NT2/D1 (cell line): ENCODE measurements around the gene AJM1.
"Not testable (repeated sequence)": the region's sequence is repeated elsewhere in the genome, so short reads cannot be mapped to it uniquely, and the experiment has no call there.

Experiments
- DNase-seq: peaks from one replicate; pipeline ENCODE4 v3.0.0-alpha.2; 2011; ENCODE audit warnings: low read depth, low spot score
- H3K27me3 ChIP-seq: 2 replicates; pipeline ENCODE4 v1.6.0; 2011; ENCODE audit warnings: mild to moderate bottlenecking; ENCODE audit not compliant: insufficient read length, insufficient read depth
- H3K36me3 ChIP-seq: 2 replicates; pipeline ENCODE4 v1.6.1; 2011; ENCODE audit warnings: mild to moderate bottlenecking, low read length, mixed read lengths; ENCODE audit not compliant: insufficient read depth, insufficient read length
- H3K4me1 ChIP-seq: 2 replicates; pipeline ENCODE4 v1.5.1; 2011; ENCODE audit not compliant: insufficient read depth, insufficient read length
- H3K4me3 ChIP-seq: 2 replicates; pipeline ENCODE4 v1.5.1; 2011; ENCODE audit warnings: low read depth; ENCODE audit not compliant: insufficient read length
- H3K9ac ChIP-seq: 2 replicates; pipeline ENCODE4 v1.6.0; 2011; ENCODE audit warnings: low read depth; ENCODE audit not compliant: insufficient read length
- H3K9me3 ChIP-seq: 2 replicates; pipeline ENCODE4 v1.5.1; 2011; ENCODE audit warnings: mild to moderate bottlenecking, low read length; ENCODE audit not compliant: insufficient read depth
- SUZ12 ChIP-seq: IDR thresholded peaks from 2 replicates; pipeline ENCODE4 v1.6.1; 2011; ENCODE audit not compliant: insufficient read length, insufficient read depth; ENCODE audit errors: extremely low read depth
- YY1 ChIP-seq: IDR thresholded peaks from 2 replicates; pipeline ENCODE4 v1.6.1; 2011; ENCODE audit not compliant: insufficient read length, insufficient read depth
- ZNF274 ChIP-seq: IDR thresholded peaks from 2 replicates; pipeline ENCODE4 v1.6.1; 2011; ENCODE audit warnings: mild to moderate bottlenecking, low read depth, low read length

AJM1 gene

DNA sequence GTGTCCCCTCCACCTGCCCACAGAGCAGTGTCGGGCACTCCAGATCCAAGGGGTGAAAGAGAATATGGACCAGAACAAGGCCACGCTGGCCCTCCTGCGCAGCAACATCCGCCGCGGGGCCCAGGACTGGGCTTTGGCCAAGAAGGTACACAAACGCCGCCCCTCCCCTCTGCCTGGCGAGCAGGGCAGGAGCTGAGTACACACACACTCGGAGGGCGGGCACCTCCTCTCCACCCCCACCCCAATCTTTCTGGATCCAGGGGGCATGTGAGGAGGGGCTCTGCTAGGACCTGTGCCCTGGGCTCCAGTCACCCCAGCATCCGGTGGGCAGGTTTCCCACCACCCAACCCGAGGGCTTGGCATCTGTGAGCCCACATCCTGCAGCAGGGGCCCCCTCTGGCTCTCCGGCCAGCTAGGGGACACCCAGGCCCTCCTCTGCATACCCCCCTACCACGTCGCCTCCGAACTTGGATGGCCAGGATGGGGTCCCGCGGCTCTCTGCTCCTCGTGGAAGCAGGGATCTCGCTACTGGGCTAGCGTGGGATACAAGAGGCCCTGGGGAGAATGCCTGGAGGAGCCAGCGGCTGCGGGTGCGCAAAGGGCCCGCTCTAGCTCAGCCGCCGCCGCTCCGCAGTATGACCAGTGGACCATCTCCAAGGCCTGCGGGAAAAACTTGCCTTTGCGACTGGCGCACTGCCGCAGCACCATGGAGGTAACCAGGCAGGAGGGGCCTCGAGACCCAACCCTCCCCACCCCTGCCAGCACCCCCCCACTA, 43.0 kb upstream of the AJM1 start:
- Histone ChIP-seq H3K9me3 (no peaks in the 10 kb centered on the region), H3K4me3 (peak overlapping the region; percentile 32), H3K9ac (peak overlapping the region; percentile 68), H3K27me3 (peaks cover 21% of the 10 kb centered on the region), H3K4me1 (peaks cover 20% of the 10 kb centered on the region), H3K36me3 (peaks cover 15% of the 10 kb centered on the region)
- TF ChIP-seq YY1 = no peak
- no peak for DNase-seq

DNA sequence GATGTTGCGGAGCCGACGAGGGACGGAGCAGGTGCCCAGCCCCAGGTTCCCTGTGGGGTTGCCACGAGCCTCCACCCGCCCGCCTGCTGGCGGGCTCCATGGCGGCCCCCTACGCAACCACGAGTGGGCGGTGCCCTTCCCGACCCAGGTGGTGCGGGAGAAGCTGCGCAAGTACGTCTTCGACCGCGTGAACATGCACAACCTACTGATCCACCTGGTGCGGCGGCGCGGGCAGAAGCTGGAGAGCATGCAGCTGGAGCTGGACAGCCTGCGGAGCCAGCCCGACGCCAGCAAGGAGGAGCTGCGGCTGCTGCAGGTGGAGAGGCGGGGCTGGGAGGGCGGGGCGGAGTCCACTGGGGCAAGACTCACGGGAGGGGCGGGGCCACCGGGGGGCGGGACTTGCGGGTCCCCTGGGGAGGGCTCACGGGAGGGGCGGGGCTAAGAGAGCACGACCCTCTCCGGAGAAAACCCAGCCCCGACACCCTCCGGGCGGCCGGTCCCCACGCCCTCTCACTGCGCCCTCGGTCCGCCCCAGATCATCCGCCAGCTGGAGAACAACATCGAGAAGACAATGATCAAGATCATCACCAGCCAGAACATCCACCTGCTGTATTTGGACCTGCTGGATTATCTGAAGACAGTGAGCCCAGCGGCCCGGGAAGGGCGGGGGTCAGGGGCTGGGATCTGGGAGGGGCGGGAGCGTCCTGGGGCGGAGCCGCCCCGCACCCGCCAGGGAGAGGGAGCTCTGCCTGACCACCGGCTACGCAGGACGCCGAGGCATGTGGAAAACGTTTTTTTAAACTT, 42.2 kb upstream of the AJM1 start:
- no peak for TF ChIP-seq YY1
- no peak for TF ChIP-seq ZNF274
- no peak for TF ChIP-seq SUZ12
- peak overlapping the region; percentile 48 for H3K4me3 ChIP-seq
- H3K9me3 ChIP-seq = no peaks in the 10 kb centered on the region
- DNase-seq = peak; percentile 88
- H3K27me3 ChIP-seq = peaks cover 21% of the 10 kb centered on the region
- H3K36me3 ChIP-seq = peaks cover 17% of the 10 kb centered on the region
- peak overlapping the region; percentile 76 for H3K9ac ChIP-seq
- peaks cover 20% of the 10 kb centered on the region for H3K4me1 ChIP-seq

DNA sequence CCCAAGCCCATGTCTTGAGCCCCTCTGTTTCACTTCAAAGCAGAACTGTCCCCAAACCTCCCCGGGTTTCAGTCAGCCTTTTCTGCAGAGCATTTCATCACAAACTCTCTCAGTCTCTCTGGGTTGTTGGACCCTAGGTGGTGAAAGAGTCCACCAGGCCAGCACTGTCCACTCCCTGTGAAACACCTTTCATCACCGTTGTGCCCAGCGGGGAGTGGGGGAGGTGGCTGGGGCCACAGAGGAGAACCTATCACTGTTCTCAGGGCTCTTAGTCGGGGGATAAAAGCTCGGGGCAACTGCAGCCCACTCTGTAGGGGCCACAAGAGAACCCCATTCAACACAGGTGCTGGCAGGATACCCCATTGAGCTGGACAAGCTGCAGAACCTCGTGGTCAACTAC, 40.0 kb upstream of the AJM1 start:
- Histone ChIP-seq H3K27me3 (peaks cover 21% of the 10 kb centered on the region), H3K36me3 (peaks cover 35% of the 10 kb centered on the region), H3K9ac (no peak overlapping the region), H3K4me1 (peaks cover 18% of the 10 kb centered on the region), H3K4me3 (no peak overlapping the region), H3K9me3 (no peaks in the 10 kb centered on the region)
- TF ChIP-seq YY1 = no peak
- TF ChIP-seq ZNF274 = no peak
- no peak for TF ChIP-seq SUZ12
- no peak for DNase-seq

DNA sequence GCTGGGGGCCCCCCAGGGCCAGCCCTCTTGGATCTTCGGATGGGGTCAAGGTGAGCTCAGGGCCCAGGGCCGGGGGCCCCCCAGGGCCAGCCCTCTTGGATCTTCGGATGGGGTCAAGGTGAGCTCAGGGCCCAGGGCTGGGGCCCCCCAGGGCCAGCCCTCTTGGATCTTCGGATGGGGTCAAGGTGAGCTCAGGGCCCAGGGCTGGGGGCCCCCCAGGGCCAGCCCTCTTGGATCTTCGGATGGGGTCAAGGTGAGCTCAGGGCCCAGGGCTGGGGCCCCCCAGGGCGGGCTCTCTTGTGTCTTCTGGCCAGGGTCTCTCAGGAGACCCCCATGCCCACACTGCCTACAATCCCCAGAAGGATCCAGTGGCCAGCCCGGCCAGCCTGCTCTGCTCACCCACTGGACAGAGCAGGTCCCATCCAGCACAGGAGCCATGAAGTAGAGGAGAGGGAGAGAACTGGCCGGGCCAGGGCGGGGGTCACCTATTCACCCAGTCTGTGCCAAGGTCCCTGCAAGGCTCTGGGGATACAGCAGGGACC, 39.2 kb upstream of the AJM1 start:
- DNase-seq = not testable (repeated sequence)
- Histone ChIP-seq H3K4me1 (peaks cover 18% of the 10 kb centered on the region), H3K27me3 (peaks cover 21% of the 10 kb centered on the region)

DNA sequence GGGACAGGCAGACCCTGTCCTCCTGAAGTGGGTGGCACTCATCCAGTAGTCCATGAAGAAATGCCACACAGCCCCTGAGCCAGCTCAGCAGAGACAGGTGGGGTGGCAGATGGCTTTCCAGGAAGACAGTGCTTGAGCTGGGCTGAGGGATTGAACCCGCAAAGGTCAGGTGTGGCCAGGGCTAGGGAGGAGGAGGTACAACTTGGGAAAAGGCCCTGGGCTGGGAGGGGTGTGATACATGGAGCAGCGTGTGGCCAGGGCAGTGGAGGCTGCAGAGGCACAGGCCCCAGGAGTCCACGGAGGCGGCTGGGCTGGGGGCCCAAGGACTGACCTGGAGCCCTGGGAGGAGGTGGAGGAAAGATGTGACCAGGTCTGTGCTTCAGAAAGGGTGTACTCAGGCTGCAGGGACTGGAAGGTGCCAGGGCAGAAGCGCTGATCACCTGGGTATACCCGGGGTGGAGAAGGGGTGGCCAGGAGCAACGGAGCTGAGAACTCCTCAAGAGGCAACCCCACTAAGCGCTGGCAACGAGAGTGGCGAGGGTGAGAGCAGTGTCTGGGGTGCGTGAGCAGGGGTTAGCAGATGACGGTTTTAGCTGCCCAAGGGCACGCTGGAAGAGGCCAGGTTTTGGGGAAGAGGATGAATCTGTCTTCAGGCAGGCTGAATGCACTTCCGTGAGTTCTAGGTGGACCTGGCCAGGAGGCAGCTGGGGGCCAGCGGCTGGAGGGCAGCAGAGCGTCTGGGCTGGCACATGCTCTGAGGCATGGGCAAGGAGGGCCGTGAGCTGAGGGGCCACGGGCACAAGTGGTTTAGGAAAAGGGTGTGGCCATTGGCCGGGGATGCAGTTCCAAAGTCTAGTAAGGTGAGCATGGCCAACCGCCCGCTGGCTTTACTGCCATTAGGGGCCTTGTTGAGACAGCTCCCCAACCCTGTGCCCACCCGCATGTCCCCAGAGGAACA, 38.4 kb upstream of the AJM1 start:
- DNase-seq = no peak
- no peak overlapping the region for H3K9ac ChIP-seq
- peaks cover 35% of the 10 kb centered on the region for H3K36me3 ChIP-seq
- H3K27me3 ChIP-seq = peaks cover 16% of the 10 kb centered on the region
- TF ChIP-seq SUZ12 (no peak), YY1 (no peak), ZNF274 (no peak)
- H3K9me3 ChIP-seq = no peaks in the 10 kb centered on the region
- H3K4me3 ChIP-seq = no peak overlapping the region
- H3K4me1 ChIP-seq = peaks cover 14% of the 10 kb centered on the region

More for the DNA sequence above, 39.2 kb upstream of the AJM1 start:
- not testable (repeated sequence) for H3K9me3 ChIP-seq, H3K9ac ChIP-seq, H3K4me3 ChIP-seq
- H3K36me3 ChIP-seq = peaks cover 35% of the 10 kb centered on the region

DNA sequence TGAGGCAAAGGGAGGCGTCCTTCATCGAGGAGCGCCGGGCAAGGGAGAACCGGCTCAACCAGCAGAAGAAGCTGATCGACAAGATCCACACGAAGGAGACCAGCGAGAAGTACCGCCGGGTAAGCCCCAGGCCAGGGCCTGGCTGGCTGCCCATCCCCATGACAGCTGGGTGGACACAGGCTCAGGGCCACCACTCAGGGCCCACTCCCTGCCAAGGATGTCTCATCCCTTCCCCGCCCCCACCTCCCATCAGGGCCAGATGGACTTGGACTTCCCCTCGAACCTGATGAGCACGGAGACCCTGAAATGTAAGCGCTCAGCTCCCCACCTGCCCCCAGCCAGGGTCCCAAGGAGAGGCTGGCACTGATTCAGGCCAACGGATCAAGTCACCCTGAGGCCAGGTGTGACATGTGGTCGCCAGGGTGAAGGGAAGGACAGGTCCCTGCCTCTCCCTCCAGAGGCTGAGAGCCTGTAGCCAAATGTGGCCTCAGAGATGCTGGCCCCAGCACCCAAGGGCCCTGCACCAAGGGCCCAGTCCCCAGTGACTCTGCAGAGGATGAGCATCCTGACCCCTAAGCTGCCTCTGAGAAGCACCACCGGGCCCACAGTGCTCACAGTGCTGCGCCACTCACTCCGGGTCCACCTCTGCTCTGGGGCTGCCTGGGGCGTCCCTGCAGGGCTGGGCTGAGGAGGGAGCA, 37.6 kb upstream of the AJM1 start:
- no peak for TF ChIP-seq SUZ12
- TF ChIP-seq ZNF274 = no peak
- TF ChIP-seq YY1 = no peak
- peaks cover 6% of the 10 kb centered on the region for H3K4me1 ChIP-seq
- peak overlapping the region; percentile 16 for H3K9ac ChIP-seq
- peaks cover 43% of the 10 kb centered on the region for H3K36me3 ChIP-seq
- no peaks in the 10 kb centered on the region for H3K9me3 ChIP-seq
- DNase-seq = no peak
- no peak overlapping the region for H3K4me3 ChIP-seq
- H3K27me3 ChIP-seq = peaks cover 7% of the 10 kb centered on the region
